Glutamatergic neuron (in vitro differentiated cells): ENCODE data around the gene RO60. TPM values are rescaled to one million over a fixed set of nuclear protein-coding genes. Genes with fewer than 3 reads are reported as not detected.
"Not testable (repeated sequence)": the region's sequence is repeated elsewhere in the genome, so short reads cannot be mapped to it uniquely, and the experiment has no call there.

ENCODE experiments used
- DNase-seq: peaks from one replicate; pipeline ENCODE4 v3.0.0; 2022
- H3K27ac Mint-ChIP-seq: one replicate; pipeline ENCODE4 v1.8.0; 2020; ENCODE audit warnings: mild to moderate bottlenecking, mixed read lengths, inconsistent platforms; ENCODE audit not compliant: unreplicated experiment
- H3K27me3 Mint-ChIP-seq: one replicate; pipeline ENCODE4 v1.8.0; 2020; ENCODE audit warnings: mild to moderate bottlenecking, moderate library complexity, mixed read lengths, inconsistent platforms; ENCODE audit not compliant: unreplicated experiment
- H3K36me3 Mint-ChIP-seq: one replicate; pipeline ENCODE4 v1.8.0; 2020; ENCODE audit warnings: mild to moderate bottlenecking, mixed read lengths, inconsistent platforms; ENCODE audit not compliant: unreplicated experiment
- H3K4me1 Mint-ChIP-seq: one replicate; pipeline ENCODE4 v1.8.0; 2020; ENCODE audit warnings: mild to moderate bottlenecking, low read depth, mixed read lengths, inconsistent platforms; ENCODE audit not compliant: unreplicated experiment
- H3K4me3 Mint-ChIP-seq: one replicate; pipeline ENCODE4 v1.8.0; 2020; ENCODE audit warnings: mild to moderate bottlenecking, mixed read lengths, inconsistent platforms; ENCODE audit not compliant: unreplicated experiment
- H3K9me3 Mint-ChIP-seq: one replicate; pipeline ENCODE4 v1.8.0; 2020; ENCODE audit warnings: mild to moderate bottlenecking, moderate library complexity, mixed read lengths, inconsistent platforms; ENCODE audit not compliant: unreplicated experiment
- CTCF ChIP-seq: fragments of 200-600 bp; sonication (generic); IDR thresholded peaks from one replicate; pipeline ENCODE4 v1.5.0; 2021; ENCODE audit not compliant: partially characterized antibody, unreplicated experiment
- total RNA-seq: library from RNA; stranded (reverse); fragmentation: NEBNext Ultra II Directional; extraction: Animal tissue kit (Norgen Biotek cat#: 25700); gene quantifications from one replicate; pipeline ENCODE4 v1.2.1, GENCODE V29; 2021; ENCODE audit not compliant: unreplicated experiment

Gene RO60
- total RNA-seq, 1 donor from 2014 or later = 117 TPM

- Mint-ChIP-seq H3K4me3 (no peak overlapping the region), H3K9me3 (no peaks in the 10 kb centered on the region), H3K27me3 (no peaks in the 10 kb centered on the region), H3K36me3 (no peaks in the 10 kb centered on the region), H3K4me1 (peaks cover 3% of the 10 kb centered on the region), H3K27ac (no peak overlapping the region)
- no peak for DNase-seq
- no peak for TF ChIP-seq CTCF
Measured at GRCh38 chr1:193016788-193017187, 42.6 kb upstream of the RO60 start.

GRCh38 chr1:193019442-193020026 is 39.9 kb upstream of the RO60 start:
- no peak for DNase-seq
- Mint-ChIP-seq H3K27me3 (no peaks in the 10 kb centered on the region), H3K4me1 (peaks cover 3% of the 10 kb centered on the region), H3K9me3 (no peaks in the 10 kb centered on the region), H3K4me3 (no peak overlapping the region), H3K36me3 (no peaks in the 10 kb centered on the region), H3K27ac (no peak overlapping the region)
- TF ChIP-seq CTCF = peak; percentile 57

GRCh38 chr1:193025218-193025617 is 34.2 kb upstream of the RO60 start:
- no peaks in the 10 kb centered on the region for H3K27me3 Mint-ChIP-seq
- no peaks in the 10 kb centered on the region for H3K4me1 Mint-ChIP-seq
- H3K27ac Mint-ChIP-seq = no peak overlapping the region
- no peak for TF ChIP-seq CTCF
- DNase-seq = no peak
- no peaks in the 10 kb centered on the region for H3K36me3 Mint-ChIP-seq
- H3K9me3 Mint-ChIP-seq = no peaks in the 10 kb centered on the region
- H3K4me3 Mint-ChIP-seq = no peak overlapping the region

- no peak overlapping the region for H3K4me3 Mint-ChIP-seq
- no peak for DNase-seq
- H3K36me3 Mint-ChIP-seq = no peaks in the 10 kb centered on the region
- H3K27ac Mint-ChIP-seq = no peak overlapping the region
- H3K27me3 Mint-ChIP-seq = no peaks in the 10 kb centered on the region
- TF ChIP-seq CTCF = no peak
- no peaks in the 10 kb centered on the region for H3K4me1 Mint-ChIP-seq
- H3K9me3 Mint-ChIP-seq = no peaks in the 10 kb centered on the region
Measured at GRCh38 chr1:193030280-193030679, 29.1 kb upstream of the RO60 start.

- Mint-ChIP-seq H3K4me1 (no peaks in the 10 kb centered on the region), H3K27ac (no peak overlapping the region), H3K4me3 (no peak overlapping the region), H3K9me3 (no peaks in the 10 kb centered on the region), H3K27me3 (no peaks in the 10 kb centered on the region), H3K36me3 (no peaks in the 10 kb centered on the region)
- peak; percentile 8 for TF ChIP-seq CTCF
- no peak for DNase-seq
Measured at GRCh38 chr1:193031431-193031830, 28.0 kb upstream of the RO60 start.

- H3K9me3 Mint-ChIP-seq, H3K27me3 Mint-ChIP-seq, H3K27ac Mint-ChIP-seq, H3K36me3 Mint-ChIP-seq, H3K4me1 Mint-ChIP-seq, H3K4me3 Mint-ChIP-seq, DNase-seq: not testable (repeated sequence)
Measured at GRCh38 chr1:193032643-193033427, 26.6 kb upstream of the RO60 start.
